Measurements from ENCODE around the gene MAN2B2. TPM values are rescaled to one million over a fixed set of nuclear protein-coding genes. Genes with fewer than 3 reads are reported as not detected.

The MAN2B2 gene
- total and polyA plus RNA-seq, 2 of the 8 experiments (the other 6 are each of a cell fraction or from before 2014, with no cell fraction given): 3.3 to 4.0 TPM

DNA sequence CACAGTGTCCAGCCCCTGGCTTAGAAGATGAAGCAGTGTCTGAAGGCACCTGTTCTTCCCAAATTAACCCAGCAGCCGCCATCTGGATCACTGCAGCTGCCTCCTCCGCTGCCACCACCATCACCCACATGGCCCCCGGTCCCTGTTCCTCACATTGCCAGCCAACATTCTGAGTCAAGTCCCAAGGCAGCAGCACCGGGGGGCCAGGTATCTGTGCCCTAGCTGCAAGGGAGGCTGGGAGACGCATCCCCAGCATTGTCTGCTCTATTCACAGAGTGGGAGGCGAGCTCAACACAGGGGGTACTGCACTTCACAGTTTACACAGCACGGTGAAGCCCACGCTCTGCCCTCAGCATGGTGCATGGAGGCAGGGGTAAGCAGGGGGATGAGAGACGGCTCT is 42.3 kb upstream of the MAN2B2 start (continued):
- no peak for TF ChIP-seq EZH2 (IDR thresholded peaks at IDR 0.05; ENCODE audit: low read depth, low read length, severe bottlenecking)
- no peak for TF ChIP-seq SP4 (IDR thresholded peaks at IDR 0.05; ENCODE audit: low read length)
- no peak for TF ChIP-seq EGR1 (IDR thresholded peaks at IDR 0.05; ENCODE audit: borderline replicate concordance, low read depth, low read length)
- TF ChIP-seq, protein P1, sequence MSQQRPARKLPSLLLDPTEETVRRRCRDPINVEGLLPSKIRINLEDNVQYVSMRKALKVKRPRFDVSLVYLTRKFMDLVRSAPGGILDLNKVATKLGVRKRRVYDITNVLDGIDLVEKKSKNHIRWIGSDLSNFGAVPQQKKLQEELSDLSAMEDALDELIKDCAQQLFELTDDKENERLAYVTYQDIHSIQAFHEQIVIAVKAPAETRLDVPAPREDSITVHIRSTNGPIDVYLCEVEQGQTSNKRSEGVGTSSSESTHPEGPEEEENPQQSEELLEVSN (IDR thresholded peaks at IDR 0.05): no peak
- TF ChIP-seq CREB1 (IDR thresholded peaks at IDR 0.05): no peak
- TF ChIP-seq FOSL1 (IDR thresholded peaks at IDR 0.05; ENCODE audit: insufficient read depth, low read depth, low read length): no peak
- TF ChIP-seq SUZ12 (IDR thresholded peaks at IDR 0.05; ENCODE audit: low read length): no peak

All from H1 (cell line).